ENCODE data around the gene CERS6.

DNA sequence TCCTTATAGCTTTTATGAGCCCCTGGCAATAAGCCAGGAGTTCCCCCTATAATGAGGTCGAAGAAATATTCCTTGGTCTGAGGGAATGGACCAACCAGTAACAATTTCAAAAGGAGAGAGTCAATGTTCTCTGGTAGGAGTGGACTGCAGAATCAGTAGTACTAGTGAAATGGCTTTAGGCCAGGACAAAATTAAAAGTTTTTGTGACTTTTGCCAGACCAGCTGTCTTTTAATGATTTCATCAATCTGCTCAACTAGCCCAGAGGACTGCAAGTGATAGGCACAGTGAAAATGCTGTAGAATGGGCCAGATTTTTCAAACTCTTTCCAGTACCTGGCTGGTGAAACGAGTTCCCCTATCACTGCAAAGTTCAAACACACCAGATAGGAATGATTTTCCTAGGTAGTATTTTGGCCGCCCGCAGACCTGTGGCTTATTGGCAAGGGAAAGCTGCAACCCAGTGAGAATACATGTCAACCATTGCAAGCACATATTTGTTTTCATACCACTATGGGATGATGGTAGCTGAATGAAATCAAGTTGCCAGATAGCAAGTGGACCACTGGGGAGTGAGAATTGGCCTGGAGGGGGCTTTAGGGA, 45.5 kb downstream of the CERS6 start:
- TF ChIP-seq CTCF (IDR thresholded peaks at IDR 0.05) (no peak), POLR2A (IDR thresholded peaks at IDR 0.05) (no peak)
